Left lung (tissue), 10 donors: ENCODE results near the gene GLS. TPM values are rescaled to one million over a fixed set of nuclear protein-coding genes. Genes with fewer than 3 reads are reported as not detected.

Experiments
- ATAC-seq: fragments of 200-7000 bp; cut with Tn5 transposase; one replicate; pipeline ENCODE4 v1.9.1; 2020; ENCODE audit warnings: moderate library complexity
- DNase-seq, 4 donors: peaks; one replicate each; pipeline ENCODE4 v3.0.0-alpha.2; 2013 to 2020
- H3K27ac ChIP-seq, 2 donors: fragments of 200-600 bp; sonication (generic) in 1 of 2; one replicate each; pipeline versions ENCODE4 v1.5.0 to v1.8.0; 2020 to 2021
- H3K27me3 ChIP-seq, 2 donors: fragments of 200-600 bp; sonication (generic) in 1 of 2; one replicate each; pipeline versions ENCODE4 v1.5.0 to v1.8.0; 2020 to 2021
- H3K36me3 ChIP-seq, 2 donors: fragments of 200-600 bp; sonication (generic) in 1 of 2; one replicate each; pipeline versions ENCODE4 v1.5.0 to v1.8.0; 2020 to 2021
- H3K4me1 ChIP-seq, 2 donors: fragments of 200-600 bp; one replicate each; pipeline ENCODE4 v1.8.0; 2021
- H3K4me3 ChIP-seq, 2 donors: fragments of 200-600 bp; sonication (generic) in 1 of 2; one replicate each; pipeline versions ENCODE4 v1.5.0 to v1.8.0; 2020 to 2021; ENCODE audit warnings: mild to moderate bottlenecking in 1 of 2
- H3K9me3 ChIP-seq, 2 donors: fragments of 200-600 bp; sonication (generic) in 1 of 2; one replicate each; pipeline versions ENCODE4 v1.5.0 to v1.8.0; 2020 to 2021
- CTCF ChIP-seq, 2 donors: fragments of 200-600 bp; sonication (generic) in 1 of 2; IDR thresholded peaks; one replicate each; pipeline versions ENCODE4 v1.5.0 to v1.8.0; 2021; ENCODE audit warnings: antibody characterized with exemption in 2 of 2
- intact Hi-C, 2 donors: fragments of 100-400 bp; cut with DNase I; formaldehyde crosslinking; loops; one replicate each; pipeline versions ENCODE4 v1.11.2 to v1.14.2; 2022
- polyA plus RNA-seq, 6 donors: library from polyadenylated mRNA; unstranded; fragments of 120-200 nt; gene quantifications; one replicate each; pipeline ENCODE4 v1.2.1, GENCODE V29; 2013; ENCODE audit not compliant: insufficient read length in 6 of 6
- total RNA-seq, 2 donors: library from RNA; stranded (reverse); fragmentation: NEBNext Ultra II Directional; extraction: Animal tissue kit (Norgen Biotek cat#: 25700); gene quantifications; one replicate each; pipeline ENCODE4 v1.2.1, GENCODE V29; 2021
- donor health status: DM: no; HTN: yes; CAD: no.
- donor health status: DM: no; HTN: no; CAD: no.

GLS gene
- total and polyA plus RNA-seq, 8 donors = 114 to 346 (median 123) TPM

DNA sequence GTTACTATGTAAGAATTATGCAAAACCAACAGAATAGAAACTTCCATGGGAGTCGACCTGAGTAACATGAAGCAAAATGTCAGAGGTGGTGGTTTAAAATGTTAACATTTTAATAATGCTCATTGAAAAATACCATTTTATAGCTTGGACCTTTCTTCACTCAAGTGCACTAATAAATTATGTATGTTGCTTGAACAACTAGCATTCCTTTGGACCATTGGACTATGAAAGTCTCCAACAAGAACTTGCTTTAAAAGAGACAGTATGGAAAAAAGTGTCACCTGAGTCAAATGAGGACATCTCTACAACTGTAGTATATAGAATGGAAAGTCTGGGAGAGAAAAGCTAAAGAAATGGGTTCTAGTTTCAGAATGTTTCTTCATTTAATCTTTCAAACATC, 51.9 kb downstream of the GLS start:
- H3K4me3 ChIP-seq = no peak overlapping the region
- no peaks in the 10 kb centered on the region for H3K9me3 ChIP-seq
- DNase-seq (no peak), ATAC-seq (no peak)
- H3K36me3 ChIP-seq = peaks cover 0 to 60% of the 10 kb centered on the region in 2 donors
- H3K27me3 ChIP-seq = no peaks in the 10 kb centered on the region
- TF ChIP-seq CTCF (IDR thresholded peaks at IDR 0.05) = no peak
- peaks cover 0 to 4% of the 10 kb centered on the region in 2 donors for H3K4me1 ChIP-seq
- intact Hi-C loops = no loop called here
- no peak overlapping the region for H3K27ac ChIP-seq

GRCh38 chr2:190933361-190933760, 52.7 kb downstream of the GLS start:
- Histone ChIP-seq H3K9me3 (no peaks in the 10 kb centered on the region), H3K27ac (no peak overlapping the region), H3K4me1 (peaks cover 5 to 7% of the 10 kb centered on the region in 2 donors), H3K27me3 (no peaks in the 10 kb centered on the region), H3K36me3 (peaks cover 0 to 52% of the 10 kb centered on the region in 2 donors), H3K4me3 (no peak overlapping the region)
- no peak for TF ChIP-seq CTCF (IDR thresholded peaks at IDR 0.05)
- DNase-seq (no peak), ATAC-seq (no peak)
- intact Hi-C loops = no loop called here

DNA sequence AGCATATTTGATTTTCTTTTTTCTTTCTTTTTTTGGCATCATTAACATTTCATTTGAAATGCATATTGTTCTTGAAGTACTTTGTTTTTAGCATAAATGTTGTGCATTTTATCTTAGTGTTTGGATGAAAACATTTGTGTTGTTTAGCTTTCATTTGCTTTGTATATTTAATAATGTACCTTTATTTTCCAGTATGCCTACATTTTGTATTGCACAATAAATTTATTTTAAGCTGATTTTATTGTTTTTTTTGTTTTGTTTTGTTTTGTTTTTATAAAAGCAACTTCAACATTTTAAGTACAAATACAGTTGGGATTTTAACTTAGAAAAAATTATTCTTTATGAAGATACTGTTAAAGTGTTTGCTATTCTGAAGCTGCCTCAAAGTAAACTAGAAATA, 54.4 kb downstream of the GLS start:
- Histone ChIP-seq H3K4me1 (peaks cover 14 to 15% of the 10 kb centered on the region in 2 donors), H3K4me3 (no peak overlapping the region), H3K9me3 (no peaks in the 10 kb centered on the region), H3K36me3 (peaks cover 0 to 35% of the 10 kb centered on the region in 2 donors), H3K27me3 (no peaks in the 10 kb centered on the region), H3K27ac (no peak overlapping the region)
- intact Hi-C loops = no loop called here
- no peak for ATAC-seq
- TF ChIP-seq CTCF (IDR thresholded peaks at IDR 0.05) = no peak
- DNase-seq = no peak

- no peak for TF ChIP-seq CTCF (IDR thresholded peaks at IDR 0.05)
- H3K9me3 ChIP-seq = no peaks in the 10 kb centered on the region
- intact Hi-C loops = no loop called here
- ATAC-seq (no peak), DNase-seq (no peak)
- no peak overlapping the region for H3K4me3 ChIP-seq
- peaks cover 14 to 15% of the 10 kb centered on the region in 2 donors for H3K4me1 ChIP-seq
- no peaks in the 10 kb centered on the region for H3K27me3 ChIP-seq
- peak overlapping the region in 1 of 2 donors; percentile 28 for H3K27ac ChIP-seq
- H3K36me3 ChIP-seq = peaks cover 0 to 3% of the 10 kb centered on the region in 2 donors
Measured at GRCh38 chr2:190938771-190939335, 58.2 kb downstream of the GLS start.

DNA sequence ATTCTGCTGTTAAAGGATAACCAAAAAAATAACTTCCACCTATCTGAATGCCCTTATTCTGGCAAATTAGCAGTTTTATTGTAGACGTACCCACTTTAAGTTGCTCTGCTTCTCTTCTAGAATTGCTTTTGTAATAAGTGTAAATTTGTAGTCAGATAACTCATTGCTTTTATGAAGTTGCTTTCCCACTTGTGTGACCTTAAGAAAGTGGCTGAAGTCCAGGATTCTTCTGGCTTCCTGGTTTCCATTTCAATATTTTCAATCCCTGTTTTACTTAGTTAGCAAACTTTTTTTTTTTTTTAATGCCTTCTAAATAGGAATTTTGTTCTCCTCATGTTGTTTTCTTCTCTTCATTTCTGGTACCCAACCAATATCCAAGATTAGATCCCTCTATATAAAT, 59.8 kb downstream of the GLS start:
- Histone ChIP-seq H3K9me3 (no peaks in the 10 kb centered on the region), H3K4me1 (peaks cover 14 to 15% of the 10 kb centered on the region in 2 donors), H3K36me3 (peaks cover 0 to 3% of the 10 kb centered on the region in 2 donors), H3K4me3 (no peak overlapping the region), H3K27me3 (no peaks in the 10 kb centered on the region), H3K27ac (no peak overlapping the region)
- intact Hi-C loops = no loop called here
- TF ChIP-seq CTCF (IDR thresholded peaks at IDR 0.05) = no peak
- ATAC-seq = peak; percentile 36
- peak in 1 of 4 donors; percentile 47 for DNase-seq
